Fibroblast of mammary gland (primary cell): ENCODE data around the gene NEDD4.

Experiments used
- DNase-seq: peaks from one replicate; pipeline ENCODE4 v3.0.0-alpha.2; 2010; ENCODE audit warnings: low read depth
- H3K4me3 ChIP-seq: 2 replicates; pipeline ENCODE4 v1.5.1; 2011; ENCODE audit warnings: low read depth, mild to moderate bottlenecking, low read length, moderate library complexity; ENCODE audit not compliant: control insufficient read depth
- TF ChIP-seq, protein P1 (sequence below): conservative IDR thresholded peaks from 2 replicates; pipeline ENCODE4 v1.5.1; 2011; ENCODE audit warnings: low read depth, low read length, inconsistent platforms; ENCODE audit not compliant: control insufficient read depth, insufficient read depth

Gene NEDD4

DNA sequence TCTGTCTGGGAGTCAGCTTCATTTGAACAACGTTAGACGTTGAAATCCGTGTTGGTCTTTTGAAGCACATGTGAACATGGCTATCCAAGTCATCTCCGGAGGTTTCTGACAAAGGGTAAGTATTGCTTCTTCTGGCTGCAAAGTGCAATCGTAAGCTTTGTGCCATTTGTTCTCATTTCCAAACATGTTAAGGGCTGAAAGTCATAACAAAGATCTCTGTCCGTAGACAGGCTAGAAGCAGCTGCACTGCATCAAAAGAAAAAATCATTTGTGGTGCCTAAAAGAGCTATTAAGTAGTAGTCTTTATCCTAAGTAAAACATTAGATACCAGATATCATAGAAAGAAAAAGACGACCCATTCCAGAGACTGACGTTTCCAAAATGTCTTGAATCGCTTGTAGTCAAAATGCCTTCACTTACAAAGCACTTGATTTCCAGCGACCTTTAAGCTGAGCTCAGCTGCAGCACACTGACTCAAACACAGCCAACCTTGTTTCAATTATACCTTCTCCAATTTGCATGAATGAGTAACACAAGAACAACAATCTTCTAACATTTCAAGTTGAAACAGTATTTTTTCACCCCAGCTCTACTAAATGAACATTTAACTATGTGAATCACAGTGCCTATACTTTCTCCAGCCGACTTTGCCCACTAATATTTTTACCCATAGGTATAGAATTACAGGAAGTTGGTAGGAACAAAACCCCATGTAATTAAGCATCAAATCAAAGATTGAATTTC lies 76.6 kb downstream of the NEDD4 start:
- H3K4me3 ChIP-seq: peak overlapping the region; percentile 52
- TF ChIP-seq, protein P1, sequence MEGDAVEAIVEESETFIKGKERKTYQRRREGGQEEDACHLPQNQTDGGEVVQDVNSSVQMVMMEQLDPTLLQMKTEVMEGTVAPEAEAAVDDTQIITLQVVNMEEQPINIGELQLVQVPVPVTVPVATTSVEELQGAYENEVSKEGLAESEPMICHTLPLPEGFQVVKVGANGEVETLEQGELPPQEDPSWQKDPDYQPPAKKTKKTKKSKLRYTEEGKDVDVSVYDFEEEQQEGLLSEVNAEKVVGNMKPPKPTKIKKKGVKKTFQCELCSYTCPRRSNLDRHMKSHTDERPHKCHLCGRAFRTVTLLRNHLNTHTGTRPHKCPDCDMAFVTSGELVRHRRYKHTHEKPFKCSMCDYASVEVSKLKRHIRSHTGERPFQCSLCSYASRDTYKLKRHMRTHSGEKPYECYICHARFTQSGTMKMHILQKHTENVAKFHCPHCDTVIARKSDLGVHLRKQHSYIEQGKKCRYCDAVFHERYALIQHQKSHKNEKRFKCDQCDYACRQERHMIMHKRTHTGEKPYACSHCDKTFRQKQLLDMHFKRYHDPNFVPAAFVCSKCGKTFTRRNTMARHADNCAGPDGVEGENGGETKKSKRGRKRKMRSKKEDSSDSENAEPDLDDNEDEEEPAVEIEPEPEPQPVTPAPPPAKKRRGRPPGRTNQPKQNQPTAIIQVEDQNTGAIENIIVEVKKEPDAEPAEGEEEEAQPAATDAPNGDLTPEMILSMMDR: no peak
- DNase-seq: peak; percentile 94

DNA sequence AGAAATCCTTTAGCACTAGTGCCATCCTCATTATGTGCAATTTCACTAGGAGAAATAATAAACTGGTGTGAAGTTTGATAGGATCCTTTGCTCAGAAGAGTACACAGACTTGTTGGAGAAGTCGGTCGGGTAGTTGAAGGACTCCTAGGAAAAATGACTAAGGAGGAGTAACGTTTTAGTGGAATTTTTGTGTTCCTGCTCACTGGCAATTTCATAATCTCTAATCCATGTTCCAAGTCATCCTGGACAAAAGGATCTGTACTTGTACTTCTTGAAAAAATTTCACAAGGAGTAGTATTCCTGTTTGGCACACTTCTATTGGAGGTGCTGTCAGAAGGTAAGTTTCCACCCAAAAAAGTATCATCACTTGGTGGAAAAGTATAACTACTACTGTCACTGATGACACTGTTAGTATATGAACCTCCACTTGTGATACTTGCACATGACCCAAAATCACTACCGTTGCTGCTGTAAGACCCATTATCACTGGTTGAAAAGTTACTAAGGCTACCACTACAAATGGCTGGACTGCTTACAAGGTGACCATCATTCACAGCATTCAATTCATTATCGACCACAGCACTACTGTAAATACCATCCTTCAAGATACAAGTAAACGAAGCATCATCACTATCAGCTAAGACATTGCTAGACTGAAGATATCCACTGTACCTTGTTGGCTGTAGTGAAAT lies 77.4 kb downstream of the NEDD4 start:
- TF ChIP-seq, protein P1: no peak
- peak; percentile 80 for DNase-seq
- H3K4me3 ChIP-seq: peak overlapping the region; percentile 52

DNA sequence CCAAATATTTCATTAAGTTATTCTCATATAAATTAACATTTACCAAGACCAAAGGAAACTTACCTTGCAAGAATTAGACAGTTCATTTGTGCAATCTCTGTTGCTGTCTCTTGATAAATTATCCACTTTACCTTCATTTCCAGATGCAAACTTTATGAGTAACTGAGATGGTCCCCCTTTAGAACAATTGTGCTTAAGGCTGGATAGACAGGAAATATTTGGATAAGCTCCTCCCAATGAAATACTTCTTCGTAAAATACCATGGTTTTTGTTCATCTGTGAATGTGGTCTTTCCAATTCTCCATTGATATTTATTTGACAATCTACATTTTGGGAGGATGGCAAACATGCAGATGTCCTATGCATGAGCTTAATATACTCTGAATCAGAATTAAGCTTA lies 78.2 kb downstream of the NEDD4 start:
- peak overlapping the region; percentile 52 for H3K4me3 ChIP-seq
- TF ChIP-seq, protein P1: no peak
- peak; percentile 42 for DNase-seq

DNA sequence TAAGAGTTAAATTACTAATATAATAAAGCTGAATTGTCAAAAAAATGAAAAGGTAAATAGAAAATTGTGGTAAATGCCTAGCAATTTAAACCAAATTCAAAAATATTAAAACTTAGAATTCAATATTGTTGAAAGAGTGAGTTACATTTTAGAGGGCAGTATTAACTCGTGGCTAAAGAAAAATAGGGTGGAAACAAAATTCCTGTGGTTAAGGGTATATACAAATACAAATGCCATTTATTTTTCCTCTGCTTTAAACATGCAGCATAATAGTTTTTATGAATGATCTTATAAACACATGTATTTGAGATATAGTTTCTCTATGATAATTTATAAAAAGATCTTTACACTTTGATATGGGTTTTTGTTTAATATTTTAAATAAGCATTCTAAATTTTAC lies 79.0 kb downstream of the NEDD4 start:
- TF ChIP-seq, protein P1: no peak
- no peak for DNase-seq
- H3K4me3 ChIP-seq: peak overlapping the region; percentile 52

DNA sequence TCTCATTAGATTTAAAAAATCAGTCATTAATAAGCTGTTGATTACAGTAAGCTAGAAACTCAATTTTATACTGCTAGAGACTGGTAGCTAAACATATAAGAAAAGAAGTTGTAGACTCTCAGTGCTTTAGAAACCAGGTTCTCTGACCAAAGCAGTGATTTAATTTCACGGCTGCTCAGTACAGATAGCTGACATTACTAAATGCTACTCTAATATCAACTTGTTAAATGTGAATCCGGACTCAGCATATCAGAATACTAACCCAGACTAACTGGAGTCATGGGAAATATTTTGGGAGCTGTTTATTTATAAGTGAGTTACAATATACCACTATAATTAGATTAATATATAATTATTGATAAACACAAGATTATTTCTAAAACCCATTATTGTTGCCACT lies 80.4 kb downstream of the NEDD4 start:
- H3K4me3 ChIP-seq: peak overlapping the region; percentile 52
- TF ChIP-seq, protein P1: no peak

DNA sequence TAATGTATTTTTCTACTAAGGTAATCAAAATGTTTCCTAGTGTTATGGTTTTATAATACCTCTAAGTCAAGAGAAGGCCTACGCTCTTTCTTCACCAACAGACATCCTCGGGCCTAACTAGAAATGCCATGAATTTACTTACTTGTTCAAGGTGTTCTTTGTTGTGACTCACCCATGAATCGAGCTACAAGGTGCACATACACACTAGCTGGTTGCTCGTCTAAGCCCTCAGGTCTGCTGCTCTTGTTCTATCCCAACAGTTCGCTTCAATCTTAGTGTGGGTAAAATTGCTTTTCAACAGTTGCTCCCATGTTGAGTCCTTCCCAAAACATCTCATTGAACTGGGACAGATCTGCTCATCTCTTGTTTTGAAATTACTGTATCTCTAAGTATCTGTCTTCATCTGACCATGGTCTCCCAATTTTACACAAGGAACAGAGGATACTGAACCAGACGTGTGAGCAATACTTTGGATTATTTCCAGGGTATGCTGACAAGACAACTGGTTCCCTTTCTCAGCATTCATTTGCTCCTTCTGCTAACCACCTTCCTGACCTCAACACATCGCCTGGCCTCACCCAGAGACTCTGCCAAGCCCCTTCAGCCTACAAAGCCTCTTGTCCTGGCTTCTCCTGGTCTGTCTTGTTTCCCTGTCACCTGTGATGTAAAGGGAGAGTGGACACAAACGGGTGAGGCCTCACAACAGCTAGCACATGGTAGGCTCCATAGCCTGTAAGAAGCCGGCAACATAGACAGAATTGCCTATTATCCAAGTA lies 84.2 kb downstream of the NEDD4 start:
- DNase-seq: peak; percentile 93
- H3K4me3 ChIP-seq: no peak overlapping the region
- TF ChIP-seq, protein P1: no peak

More for the DNA sequence above, 80.4 kb downstream of the NEDD4 start:
- DNase-seq: no peak
